ENCODE results near the gene ARHGEF3. TPM values are rescaled to one million over a fixed set of nuclear protein-coding genes. Genes with fewer than 3 reads are reported as not detected.

ARHGEF3 gene
- total RNA-seq, 3 donors from 2014 or later (not counting 1 experiment from before 2014, with no cell fraction given) = 112 to 211 (median 135) TPM

DNA sequence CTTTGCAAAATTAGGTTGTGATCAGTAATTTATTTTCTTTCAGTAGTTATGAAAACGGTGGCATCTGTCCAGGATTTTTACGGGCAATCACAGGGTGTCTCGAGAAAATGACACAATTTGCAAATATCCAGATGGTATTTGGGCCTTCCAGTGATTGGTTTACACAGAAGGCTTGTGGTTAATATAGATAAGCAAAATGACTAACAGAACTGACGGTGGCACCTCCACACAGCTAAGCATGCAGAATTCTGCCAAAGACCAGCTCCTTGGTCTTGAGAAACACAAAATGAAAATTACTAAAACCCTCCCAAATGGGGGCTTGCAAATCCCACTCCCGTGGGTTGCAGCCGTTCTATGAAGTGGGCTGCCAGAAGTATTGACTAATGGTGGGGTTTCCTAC, 5.5 kb downstream of the ARHGEF3 start:
- WGBS (ENCODE audit: insufficient coverage) = 32% methylated on average over 6 of the region's 6 CpGs
- H3K4me3 ChIP-seq (ENCODE audit: low read length) = no peak overlapping the region
- no peaks in the 10 kb centered on the region for H3K36me3 Mint-ChIP-seq
- intact Hi-C loops (cut with micrococcal nuclease) = loop anchor here (1.0 to 2.0 kb wide), 3 partner anchors 38 to 71 kb away; no protein-coding TSS in a partner anchor
- peak overlapping the region; percentile 65 for H3K27ac ChIP-seq (ENCODE audit: low read length)
- ATAC-seq = peak; percentile 36 to 48 (median 43)
- peak overlapping the region; percentile 92 for H3K27ac Mint-ChIP-seq
- peaks cover 16% of the 10 kb centered on the region for H3K36me3 ChIP-seq (ENCODE audit: control insufficient read depth, insufficient read depth, low read length)
- no peaks in the 10 kb centered on the region for H3K9me3 ChIP-seq (ENCODE audit: control insufficient read depth, insufficient read depth, low read length)
- H3K4me3 Mint-ChIP-seq = peak overlapping the region; percentile 90
- no peaks in the 10 kb centered on the region for H3K27me3 ChIP-seq (ENCODE audit: control insufficient read depth, insufficient read depth, low read length)
- DNase-seq = peak in 1 of 2 donors; percentile 47
- TF ChIP-seq, protein P1, sequence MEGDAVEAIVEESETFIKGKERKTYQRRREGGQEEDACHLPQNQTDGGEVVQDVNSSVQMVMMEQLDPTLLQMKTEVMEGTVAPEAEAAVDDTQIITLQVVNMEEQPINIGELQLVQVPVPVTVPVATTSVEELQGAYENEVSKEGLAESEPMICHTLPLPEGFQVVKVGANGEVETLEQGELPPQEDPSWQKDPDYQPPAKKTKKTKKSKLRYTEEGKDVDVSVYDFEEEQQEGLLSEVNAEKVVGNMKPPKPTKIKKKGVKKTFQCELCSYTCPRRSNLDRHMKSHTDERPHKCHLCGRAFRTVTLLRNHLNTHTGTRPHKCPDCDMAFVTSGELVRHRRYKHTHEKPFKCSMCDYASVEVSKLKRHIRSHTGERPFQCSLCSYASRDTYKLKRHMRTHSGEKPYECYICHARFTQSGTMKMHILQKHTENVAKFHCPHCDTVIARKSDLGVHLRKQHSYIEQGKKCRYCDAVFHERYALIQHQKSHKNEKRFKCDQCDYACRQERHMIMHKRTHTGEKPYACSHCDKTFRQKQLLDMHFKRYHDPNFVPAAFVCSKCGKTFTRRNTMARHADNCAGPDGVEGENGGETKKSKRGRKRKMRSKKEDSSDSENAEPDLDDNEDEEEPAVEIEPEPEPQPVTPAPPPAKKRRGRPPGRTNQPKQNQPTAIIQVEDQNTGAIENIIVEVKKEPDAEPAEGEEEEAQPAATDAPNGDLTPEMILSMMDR (IDR thresholded peaks at IDR 0.05) = no peak
- H3K27me3 Mint-ChIP-seq (ENCODE audit: low read depth in 2 of 2) = no peaks in the 10 kb centered on the region
- H3K4me1 Mint-ChIP-seq = peaks cover 77 to 86% of the 10 kb centered on the region in 2 donors
- peaks cover 67% of the 10 kb centered on the region for H3K4me1 ChIP-seq (ENCODE audit: control insufficient read depth, insufficient read depth, low read length)
- no peaks in the 10 kb centered on the region for H3K9me3 Mint-ChIP-seq

DNA sequence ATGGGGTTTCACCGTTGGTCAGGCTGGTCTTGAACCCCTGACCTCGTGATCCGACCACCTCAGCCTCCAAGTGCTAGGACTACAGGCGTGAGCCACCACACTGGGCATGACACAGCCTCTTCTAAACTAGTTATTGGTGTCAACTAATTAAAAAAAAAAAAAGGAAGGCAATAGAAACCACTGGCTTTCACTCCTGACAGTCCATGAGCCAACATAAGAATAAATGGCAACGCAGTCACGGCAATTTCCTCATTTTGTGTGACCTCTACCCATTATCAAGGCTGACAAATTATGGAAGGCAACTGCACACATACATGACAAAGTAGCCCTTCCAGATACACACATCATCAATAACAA, 5.9 kb downstream of the ARHGEF3 start:
- TF ChIP-seq, protein P1 (IDR thresholded peaks at IDR 0.05) = no peak
- Histone ChIP-seq H3K4me1 (ENCODE audit: control insufficient read depth, insufficient read depth, low read length) (peaks cover 68% of the 10 kb centered on the region), H3K27me3 (ENCODE audit: control insufficient read depth, insufficient read depth, low read length) (no peaks in the 10 kb centered on the region), H3K27ac (ENCODE audit: low read length) (peak overlapping the region; percentile 65), H3K36me3 (ENCODE audit: control insufficient read depth, insufficient read depth, low read length) (peaks cover 16% of the 10 kb centered on the region), H3K9me3 (ENCODE audit: control insufficient read depth, insufficient read depth, low read length) (no peaks in the 10 kb centered on the region), H3K4me3 (ENCODE audit: low read length) (no peak overlapping the region)
- peak overlapping the region; percentile 92 for H3K27ac Mint-ChIP-seq
- WGBS (ENCODE audit: insufficient coverage) = 16% methylated on average over 4 of the region's 6 CpGs
- H3K4me3 Mint-ChIP-seq = peak overlapping the region; percentile 90
- no peaks in the 10 kb centered on the region for H3K9me3 Mint-ChIP-seq
- H3K4me1 Mint-ChIP-seq = peaks cover 79 to 89% of the 10 kb centered on the region in 2 donors
- ATAC-seq (peak; percentile 22 to 37 (median 36)), DNase-seq (peak in 1 of 2 donors; percentile 27)
- H3K27me3 Mint-ChIP-seq (ENCODE audit: low read depth in 2 of 2) = no peaks in the 10 kb centered on the region
- intact Hi-C loops (cut with micrococcal nuclease) = loop anchor here (1.0 to 2.0 kb wide), 3 partner anchors 38 to 71 kb away; no protein-coding TSS in a partner anchor
- no peaks in the 10 kb centered on the region for H3K36me3 Mint-ChIP-seq

DNA sequence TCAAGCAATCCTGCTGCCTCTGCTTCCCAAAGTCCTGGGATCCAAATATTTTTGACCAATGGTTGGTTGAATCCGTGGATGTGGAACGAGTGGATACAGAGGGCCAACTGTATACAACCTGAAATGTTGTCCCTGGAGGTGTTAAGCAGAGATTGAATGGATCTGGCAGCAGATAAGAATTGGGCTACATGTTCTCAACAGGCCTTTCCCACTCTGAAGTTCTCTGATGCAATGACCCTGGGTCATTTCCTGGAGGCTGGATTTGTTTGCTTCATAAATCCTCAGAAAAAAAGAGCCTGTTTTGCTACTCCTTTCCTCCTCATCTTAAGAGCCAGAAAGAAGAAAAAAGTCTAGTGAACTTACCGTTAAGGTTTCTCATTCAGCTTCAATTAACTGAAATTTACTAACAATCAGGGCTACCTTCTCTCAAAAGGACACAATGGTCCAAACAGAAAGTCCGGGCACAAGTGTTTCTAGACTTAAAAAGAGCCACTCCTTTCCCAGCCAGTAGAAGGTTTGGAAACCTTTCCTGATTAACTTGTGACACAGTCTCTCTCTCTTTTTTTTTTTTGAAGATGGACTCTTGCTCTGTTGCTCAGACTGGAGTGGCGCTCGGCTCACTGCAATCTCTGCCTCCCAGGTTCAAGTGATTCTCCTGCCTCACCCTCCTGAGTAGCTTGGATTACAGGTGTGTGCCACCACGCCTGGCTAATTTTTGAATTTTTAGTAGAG, 6.5 kb downstream of the ARHGEF3 start:
- intact Hi-C loops (cut with micrococcal nuclease) = no loop called here
- Mint-ChIP-seq H3K4me1 (peaks cover 80 to 89% of the 10 kb centered on the region in 2 donors), H3K36me3 (no peaks in the 10 kb centered on the region), H3K9me3 (no peaks in the 10 kb centered on the region), H3K27ac (peak overlapping the region; percentile 92), H3K27me3 (ENCODE audit: low read depth in 2 of 2) (no peaks in the 10 kb centered on the region), H3K4me3 (peak overlapping the region; percentile 90)
- H3K4me3 ChIP-seq (ENCODE audit: low read length) = no peak overlapping the region
- ATAC-seq (peak in 2 of 3 donors; percentile 1), DNase-seq (no peak)
- no peaks in the 10 kb centered on the region for H3K27me3 ChIP-seq (ENCODE audit: control insufficient read depth, insufficient read depth, low read length)
- peaks cover 16% of the 10 kb centered on the region for H3K36me3 ChIP-seq (ENCODE audit: control insufficient read depth, insufficient read depth, low read length)
- 66% methylated on average over 7 of the region's 7 CpGs for WGBS (ENCODE audit: insufficient coverage)
- no peaks in the 10 kb centered on the region for H3K9me3 ChIP-seq (ENCODE audit: control insufficient read depth, insufficient read depth, low read length)
- H3K27ac ChIP-seq (ENCODE audit: low read length) = peak overlapping the region; percentile 65
- TF ChIP-seq, protein P1 (IDR thresholded peaks at IDR 0.05) = no peak
- peaks cover 68% of the 10 kb centered on the region for H3K4me1 ChIP-seq (ENCODE audit: control insufficient read depth, insufficient read depth, low read length)

All from natural killer cell (primary cell).